ENCODE data around the gene MAPK8IP2. TPM values are rescaled to one million over a fixed set of nuclear protein-coding genes. Genes with fewer than 3 reads are reported as not detected.

The MAPK8IP2 gene
- total and polyA plus RNA-seq, 2 donors from 2014 or later = 1.0 to 1.1 TPM

GRCh38 chr22:50624347-50625130 is 23.9 kb downstream of the MAPK8IP2 start:
- H3K4me1 ChIP-seq (ENCODE audit: control insufficient read depth in 2 of 3, insufficient read depth in 2 of 3, low read depth in 1 of 3, low read length in 3 of 3) = peaks cover 7 to 34% (median 28%) of the 10 kb centered on the region in 3 donors
- intact Hi-C loops (cut with DNase I) = no loop called here

GRCh38 chr22:50625131-50625567 is 24.6 kb downstream of the MAPK8IP2 start:
- FAIRE-seq = no peak
- H3K4me1 ChIP-seq (ENCODE audit: control insufficient read depth in 2 of 3, insufficient read depth in 2 of 3, low read depth in 1 of 3, low read length in 3 of 3) = peaks cover 7 to 32% (median 28%) of the 10 kb centered on the region in 3 donors
- no peaks in the 10 kb centered on the region for H3K36me3 ChIP-seq (ENCODE audit: control insufficient read depth in 2 of 3, insufficient read depth in 3 of 3, low read length in 3 of 3)
- TF ChIP-seq CTCF (IDR thresholded peaks at IDR 0.05; ENCODE audit: borderline replicate concordance, extremely low read depth, insufficient read depth) = no peak
- no peaks in the 10 kb centered on the region for H3K9me3 ChIP-seq (ENCODE audit: control insufficient read depth in 2 of 3, insufficient read depth in 1 of 3, low read length in 3 of 3)
- H3K27me3 ChIP-seq (ENCODE audit: control insufficient read depth, insufficient read depth, low read length) = no peaks in the 10 kb centered on the region
- intact Hi-C loops (cut with DNase I) = no loop called here
- no peak overlapping the region for H3K27ac ChIP-seq (ENCODE audit: low read depth in 2 of 2, low read length in 2 of 2)
- peak in 2 of 5 donors; percentile 9 to 83 for DNase-seq
- no peak overlapping the region for H3K9ac ChIP-seq (ENCODE audit: low read length in 3 of 3)
- no peak overlapping the region for H3K4me3 ChIP-seq (ENCODE audit: low read length in 3 of 3)

More at GRCh38 chr22:50624347-50625130, 23.9 kb downstream of the MAPK8IP2 start:
- no peaks in the 10 kb centered on the region for H3K9me3 ChIP-seq (ENCODE audit: control insufficient read depth in 2 of 3, insufficient read depth in 1 of 3, low read length in 3 of 3)
- FAIRE-seq = no peak
- TF ChIP-seq CTCF (IDR thresholded peaks at IDR 0.05; ENCODE audit: borderline replicate concordance, extremely low read depth, insufficient read depth) = no peak
- H3K27me3 ChIP-seq (ENCODE audit: control insufficient read depth, insufficient read depth, low read length) = no peaks in the 10 kb centered on the region
- no peak overlapping the region for H3K4me3 ChIP-seq (ENCODE audit: low read length in 3 of 3)
- no peak for DNase-seq
- no peak overlapping the region for H3K27ac ChIP-seq (ENCODE audit: low read depth in 2 of 2, low read length in 2 of 2)
- H3K9ac ChIP-seq (ENCODE audit: low read length in 3 of 3) = no peak overlapping the region
- H3K36me3 ChIP-seq (ENCODE audit: control insufficient read depth in 2 of 3, insufficient read depth in 3 of 3, low read length in 3 of 3) = no peaks in the 10 kb centered on the region

GRCh38 chr22:50625568-50626313 is 25.1 kb downstream of the MAPK8IP2 start:
- no peak overlapping the region for H3K9ac ChIP-seq (ENCODE audit: low read length in 3 of 3)
- H3K4me3 ChIP-seq (ENCODE audit: low read length in 3 of 3) = no peak overlapping the region
- no peak overlapping the region for H3K27ac ChIP-seq (ENCODE audit: low read depth in 2 of 2, low read length in 2 of 2)
- peaks cover 7 to 29% (median 24%) of the 10 kb centered on the region in 3 donors for H3K4me1 ChIP-seq (ENCODE audit: control insufficient read depth in 2 of 3, insufficient read depth in 2 of 3, low read depth in 1 of 3, low read length in 3 of 3)
- intact Hi-C loops (cut with DNase I) = no loop called here
- H3K36me3 ChIP-seq (ENCODE audit: control insufficient read depth in 2 of 3, insufficient read depth in 3 of 3, low read length in 3 of 3) = no peaks in the 10 kb centered on the region
- FAIRE-seq (no peak), DNase-seq (peak in 2 of 5 donors; percentile 8 to 78)
- TF ChIP-seq CTCF (IDR thresholded peaks at IDR 0.05; ENCODE audit: borderline replicate concordance, extremely low read depth, insufficient read depth) = no peak
- H3K27me3 ChIP-seq (ENCODE audit: control insufficient read depth, insufficient read depth, low read length) = no peaks in the 10 kb centered on the region
- no peaks in the 10 kb centered on the region for H3K9me3 ChIP-seq (ENCODE audit: control insufficient read depth in 2 of 3, insufficient read depth in 1 of 3, low read length in 3 of 3)

Measured in kidney (tissue), 14 donors.